ENCODE results near the gene ACTR6. TPM values are rescaled to one million over a fixed set of nuclear protein-coding genes. Genes with fewer than 3 reads are reported as not detected.

The ACTR6 gene
- total RNA-seq, 6 donors from 2014 or later: 3.6 to 27.7 (median 16.3) TPM

DNA sequence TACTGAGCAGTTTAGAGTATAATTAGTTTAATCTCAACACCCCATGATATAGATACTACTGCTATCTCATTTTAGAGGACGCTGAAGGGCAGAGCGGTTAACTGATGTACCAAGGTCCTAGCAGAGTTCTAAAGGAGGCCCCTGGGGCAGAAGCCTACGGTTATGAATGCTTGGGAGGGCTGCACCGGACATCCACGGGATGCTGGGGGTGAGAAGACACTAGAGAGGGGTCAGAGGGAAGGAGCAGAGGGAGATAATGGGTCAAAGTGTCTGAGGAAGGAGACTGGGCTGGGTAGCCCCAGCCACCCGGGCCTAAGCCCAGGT, 1.6 kb upstream of the ACTR6 start:
- DNase-seq (no peak), ATAC-seq (ENCODE audit: low FRiP score in 2 of 2) (peak in 1 of 2 donors; percentile 1)
- 42 to 50% methylated on average over 6 of the region's 6 CpGs for WGBS, 2 donors
- TF ChIP-seq POLR2AphosphoS5 (IDR thresholded peaks at IDR 0.05): no peak
- TF ChIP-seq, protein P1, sequence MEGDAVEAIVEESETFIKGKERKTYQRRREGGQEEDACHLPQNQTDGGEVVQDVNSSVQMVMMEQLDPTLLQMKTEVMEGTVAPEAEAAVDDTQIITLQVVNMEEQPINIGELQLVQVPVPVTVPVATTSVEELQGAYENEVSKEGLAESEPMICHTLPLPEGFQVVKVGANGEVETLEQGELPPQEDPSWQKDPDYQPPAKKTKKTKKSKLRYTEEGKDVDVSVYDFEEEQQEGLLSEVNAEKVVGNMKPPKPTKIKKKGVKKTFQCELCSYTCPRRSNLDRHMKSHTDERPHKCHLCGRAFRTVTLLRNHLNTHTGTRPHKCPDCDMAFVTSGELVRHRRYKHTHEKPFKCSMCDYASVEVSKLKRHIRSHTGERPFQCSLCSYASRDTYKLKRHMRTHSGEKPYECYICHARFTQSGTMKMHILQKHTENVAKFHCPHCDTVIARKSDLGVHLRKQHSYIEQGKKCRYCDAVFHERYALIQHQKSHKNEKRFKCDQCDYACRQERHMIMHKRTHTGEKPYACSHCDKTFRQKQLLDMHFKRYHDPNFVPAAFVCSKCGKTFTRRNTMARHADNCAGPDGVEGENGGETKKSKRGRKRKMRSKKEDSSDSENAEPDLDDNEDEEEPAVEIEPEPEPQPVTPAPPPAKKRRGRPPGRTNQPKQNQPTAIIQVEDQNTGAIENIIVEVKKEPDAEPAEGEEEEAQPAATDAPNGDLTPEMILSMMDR (IDR thresholded peaks at IDR 0.05): no peak
- no peak for TF ChIP-seq EP300 (IDR thresholded peaks at IDR 0.05)
- TF ChIP-seq POLR2A (IDR thresholded peaks at IDR 0.05): no peak
- H3K4me1 ChIP-seq: peaks cover 15 to 31% (median 20%) of the 10 kb centered on the region in 4 donors
- H3K27me3 ChIP-seq: no peaks in the 10 kb centered on the region
- peak overlapping the region in 3 of 4 donors; percentile 69 to 86 (median 77) for H3K4me3 ChIP-seq
- H3K36me3 ChIP-seq: no peaks in the 10 kb centered on the region
- no peaks in the 10 kb centered on the region for H3K9me3 ChIP-seq
- peak overlapping the region in 3 of 4 donors; percentile 54 to 85 (median 69) for H3K27ac ChIP-seq

DNA sequence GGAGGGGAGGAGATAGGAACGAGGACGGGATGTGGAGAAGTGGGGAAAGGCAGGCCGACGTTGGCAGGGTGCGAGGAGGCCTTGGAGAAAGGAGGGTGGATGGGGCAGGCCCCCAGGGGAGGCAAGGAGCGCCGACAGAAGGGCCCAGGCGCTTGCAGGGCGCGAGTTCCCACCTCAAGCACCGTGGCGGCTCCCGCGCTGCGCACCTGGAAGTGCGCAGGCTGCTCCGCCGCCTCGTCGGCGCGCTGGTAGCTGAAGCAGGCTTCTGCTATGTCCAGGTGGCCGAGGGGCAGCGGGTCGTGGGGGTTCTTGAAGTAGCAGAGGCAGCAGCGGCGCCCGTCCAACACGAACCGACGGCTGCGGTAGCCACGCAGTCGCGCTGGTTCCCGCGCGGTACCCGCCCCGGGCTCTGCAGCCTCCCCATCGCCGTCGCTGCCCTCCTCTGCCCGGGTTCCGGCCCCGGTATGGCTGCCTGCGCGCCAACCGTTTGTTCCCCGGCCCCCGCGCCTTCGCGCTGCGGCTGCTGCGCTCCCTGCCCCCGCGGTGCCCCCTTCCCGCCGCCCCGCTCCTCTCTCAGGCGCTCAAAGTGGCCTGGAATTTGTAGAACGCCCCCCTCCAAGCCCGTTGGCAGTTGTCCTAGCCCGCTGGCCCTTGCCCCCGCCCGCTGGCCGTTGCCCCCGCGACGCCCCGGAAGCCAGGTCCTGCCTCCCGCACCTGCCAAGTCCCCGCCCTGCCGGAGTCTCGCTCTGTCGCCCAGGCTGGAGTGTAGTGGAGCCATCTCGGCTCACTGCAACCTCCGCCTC, 1.1 kb upstream of the ACTR6 start:
- peak overlapping the region; percentile 58 to 86 (median 73) for H3K4me3 ChIP-seq
- peak; percentile 91 for ATAC-seq (ENCODE audit: low FRiP score in 2 of 2)
- no peaks in the 10 kb centered on the region for H3K36me3 ChIP-seq
- TF ChIP-seq EP300 (IDR thresholded peaks at IDR 0.05) (no peak), POLR2A (IDR thresholded peaks at IDR 0.05) (peak in 1 of 4 donors; percentile 23)
- peaks cover 15 to 31% (median 20%) of the 10 kb centered on the region in 4 donors for H3K4me1 ChIP-seq
- 1 to 9% methylated on average over 20 to 22 of the region's 79 CpGs for WGBS, 2 donors
- no peaks in the 10 kb centered on the region for H3K9me3 ChIP-seq
- DNase-seq: peak; percentile 89 to 94
- H3K27me3 ChIP-seq: no peaks in the 10 kb centered on the region
- peak overlapping the region; percentile 54 to 85 (median 70) for H3K27ac ChIP-seq

DNA sequence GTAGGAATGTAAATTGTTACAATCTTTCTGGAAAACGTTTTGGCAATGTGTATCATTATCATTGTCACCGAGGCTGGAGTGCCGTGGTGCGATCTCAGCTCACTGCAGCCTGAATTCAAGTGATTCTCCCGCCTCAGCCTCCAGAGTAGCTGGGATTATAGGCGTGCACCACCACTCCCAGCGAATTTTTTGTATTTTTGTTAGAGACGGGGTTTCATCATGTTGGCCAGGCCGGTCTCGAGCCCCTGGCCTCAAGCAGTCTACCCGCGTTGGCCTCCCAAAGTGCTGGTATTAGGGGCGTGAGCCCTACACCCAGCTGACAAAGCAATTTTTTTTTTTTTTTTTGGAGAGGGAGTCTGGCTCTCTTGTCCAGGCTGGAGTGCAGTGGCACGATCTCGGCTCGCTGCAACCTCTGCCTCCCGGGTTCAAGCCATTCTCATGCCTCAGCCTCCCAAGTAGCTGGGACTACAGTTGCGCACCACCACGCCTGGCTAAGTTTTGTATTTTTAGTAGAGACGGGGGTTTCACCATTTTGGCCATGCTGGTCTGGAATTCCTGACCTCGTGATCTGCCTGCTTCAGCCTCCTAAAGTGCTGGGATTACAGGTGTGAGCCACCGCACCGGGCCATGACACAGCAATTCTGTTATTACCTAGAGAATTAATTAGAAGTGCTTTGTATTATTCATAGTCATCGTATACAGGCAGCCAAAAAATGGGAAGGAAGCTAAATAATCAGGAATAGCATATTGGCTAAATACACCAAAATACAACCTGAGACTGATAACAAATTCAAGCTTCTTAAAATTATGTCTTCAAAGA, 1.2 kb downstream of the ACTR6 start:
- Histone ChIP-seq H3K27me3 (no peaks in the 10 kb centered on the region), H3K4me3 (peak overlapping the region in 3 of 4 donors; percentile 69 to 86 (median 77)), H3K4me1 (peaks cover 15 to 31% (median 20%) of the 10 kb centered on the region in 4 donors), H3K36me3 (peaks cover 0 to 8% (median 7%) of the 10 kb centered on the region in 4 donors), H3K27ac (no peak overlapping the region), H3K9me3 (no peaks in the 10 kb centered on the region)
- TF ChIP-seq, protein P1 (IDR thresholded peaks at IDR 0.05): no peak
- TF ChIP-seq POLR2AphosphoS5 (IDR thresholded peaks at IDR 0.05) (no peak), EP300 (IDR thresholded peaks at IDR 0.05) (no peak), POLR2A (IDR thresholded peaks at IDR 0.05) (no peak)
- ATAC-seq (ENCODE audit: low FRiP score in 2 of 2) (no peak), DNase-seq (no peak)
- WGBS, 2 donors: 85 to 87% methylated on average over 24 of the region's 24 CpGs

DNA sequence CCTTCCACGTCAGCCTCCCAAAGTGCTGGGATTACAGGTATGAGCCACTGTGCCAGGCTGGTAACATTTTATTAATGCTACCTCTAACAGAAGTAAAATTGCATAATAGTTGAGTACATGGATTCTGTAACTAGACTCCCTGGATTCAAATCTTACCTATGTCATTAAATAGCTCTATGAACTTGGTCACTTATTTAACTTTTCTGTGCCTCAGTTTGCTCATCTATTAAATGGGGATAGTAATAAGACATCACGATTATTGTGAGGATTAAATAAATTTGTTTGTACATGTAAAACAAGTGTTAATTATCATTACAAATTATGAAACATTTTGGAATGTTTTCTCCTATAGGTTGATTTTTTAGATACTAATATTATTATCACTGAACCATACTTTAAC, 6.7 kb downstream of the ACTR6 start:
- ATAC-seq (ENCODE audit: low FRiP score in 2 of 2): no peak
- no peaks in the 10 kb centered on the region for H3K9me3 ChIP-seq
- peaks cover 0 to 11% (median 2%) of the 10 kb centered on the region in 4 donors for H3K4me1 ChIP-seq
- 96 to 99% methylated on average over 2 of the region's 2 CpGs for WGBS, 2 donors
- H3K27me3 ChIP-seq: no peaks in the 10 kb centered on the region
- no peak overlapping the region for H3K4me3 ChIP-seq
- TF ChIP-seq, protein P1 (IDR thresholded peaks at IDR 0.05): no peak
- TF ChIP-seq POLR2A (IDR thresholded peaks at IDR 0.05) (no peak), EP300 (IDR thresholded peaks at IDR 0.05) (no peak), POLR2AphosphoS5 (IDR thresholded peaks at IDR 0.05) (no peak)
- peaks cover 13 to 63% (median 45%) of the 10 kb centered on the region in 4 donors for H3K36me3 ChIP-seq
- no peak for DNase-seq
- no peak overlapping the region for H3K27ac ChIP-seq

DNA sequence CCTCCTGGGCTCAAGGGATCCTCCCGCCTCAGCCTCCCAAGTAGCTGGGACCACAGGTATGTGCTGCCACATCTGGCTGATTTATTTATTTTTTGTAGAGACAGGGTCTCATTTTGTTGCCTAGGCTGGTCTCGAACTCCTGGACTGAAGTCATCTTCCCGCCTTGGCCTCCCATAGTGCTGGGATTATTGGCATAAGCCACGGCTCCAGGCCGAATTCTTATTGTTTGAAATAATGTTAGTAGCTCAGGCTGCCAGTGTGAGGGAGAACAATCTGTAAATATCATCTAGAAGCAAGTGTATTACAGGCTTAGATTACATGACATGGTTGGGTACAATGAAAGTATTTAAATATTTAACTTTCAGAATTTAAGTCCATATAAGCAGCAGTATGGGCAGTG, 8.2 kb downstream of the ACTR6 start:
- DNase-seq: no peak
- no peaks in the 10 kb centered on the region for H3K27me3 ChIP-seq
- H3K9me3 ChIP-seq: no peaks in the 10 kb centered on the region
- no peak overlapping the region for H3K4me3 ChIP-seq
- H3K4me1 ChIP-seq: no peaks in the 10 kb centered on the region
- ATAC-seq (ENCODE audit: low FRiP score in 2 of 2): no peak
- no peak overlapping the region for H3K27ac ChIP-seq
- peaks cover 13 to 78% (median 48%) of the 10 kb centered on the region in 4 donors for H3K36me3 ChIP-seq
- WGBS, 2 donors: 99 to 100% methylated on average over 5 of the region's 5 CpGs
- TF ChIP-seq POLR2AphosphoS5 (IDR thresholded peaks at IDR 0.05): no peak
- no peak for TF ChIP-seq POLR2A (IDR thresholded peaks at IDR 0.05)
- TF ChIP-seq, protein P1 (IDR thresholded peaks at IDR 0.05): no peak
- TF ChIP-seq EP300 (IDR thresholded peaks at IDR 0.05): no peak
